Ectodermal cell (in vitro differentiated cells): ENCODE data around the gene VANGL1.

Experiments
- H3K27ac ChIP-seq: 2 replicates; pipeline ENCODE4 v1.7.0; 2013; ENCODE audit warnings: mild to moderate bottlenecking, low read depth, low read length; ENCODE audit not compliant: insufficient read depth, poor library complexity, severe bottlenecking
- H3K27me3 ChIP-seq: 2 replicates; pipeline ENCODE4 v1.7.0; 2013; ENCODE audit warnings: mild to moderate bottlenecking, low read length; ENCODE audit not compliant: insufficient read depth, control insufficient read depth, poor library complexity, severe bottlenecking
- H3K36me3 ChIP-seq: one replicate; pipeline ENCODE4 v1.7.0; 2013; ENCODE audit warnings: low read length; ENCODE audit not compliant: control insufficient read depth, insufficient read depth
- H3K4me1 ChIP-seq: one replicate; pipeline ENCODE4 v1.7.0; 2013; ENCODE audit warnings: low read length; ENCODE audit not compliant: control insufficient read depth, insufficient read depth
- H3K4me3 ChIP-seq: 2 replicates; pipeline ENCODE4 v1.7.0; 2013; ENCODE audit warnings: low read depth, low read length, control low read depth; ENCODE audit not compliant: insufficient read depth
- H3K9me3 ChIP-seq: 2 replicates; pipeline ENCODE4 v1.7.0; 2013; ENCODE audit warnings: mild to moderate bottlenecking, low read length, moderate library complexity; ENCODE audit not compliant: control insufficient read depth
- WGBS, 2 experiments: methylation state at CpG; one replicate each; pipeline ENCODE4 v1.1.7; 2013; ENCODE audit warnings: missing lambda C conversion rate in 2 of 2; 5-methylcytosine and 5-hydroxymethylcytosine counted together

Gene VANGL1

GRCh38 chr1:115652236-115652788, 10.5 kb downstream of the VANGL1 start:
- Histone ChIP-seq H3K4me3 (no peak overlapping the region), H3K4me1 (peaks cover 37% of the 10 kb centered on the region), H3K27me3 (peaks cover 8% of the 10 kb centered on the region), H3K9me3 (no peaks in the 10 kb centered on the region), H3K36me3 (no peaks in the 10 kb centered on the region), H3K27ac (no peak overlapping the region)
- WGBS, 2 experiments = 100% methylated on average over 1 to 2 of the region's 2 CpGs

- H3K4me1 ChIP-seq = peaks cover 29% of the 10 kb centered on the region
- no peaks in the 10 kb centered on the region for H3K9me3 ChIP-seq
- H3K27me3 ChIP-seq = no peaks in the 10 kb centered on the region
- H3K4me3 ChIP-seq = no peak overlapping the region
- H3K36me3 ChIP-seq = no peaks in the 10 kb centered on the region
- WGBS, 2 experiments = 90 to 91% methylated on average over 3 of the region's 3 CpGs
- H3K27ac ChIP-seq = no peak overlapping the region
Observed at GRCh38 chr1:115654125-115654524, 12.4 kb downstream of the VANGL1 start.

DNA sequence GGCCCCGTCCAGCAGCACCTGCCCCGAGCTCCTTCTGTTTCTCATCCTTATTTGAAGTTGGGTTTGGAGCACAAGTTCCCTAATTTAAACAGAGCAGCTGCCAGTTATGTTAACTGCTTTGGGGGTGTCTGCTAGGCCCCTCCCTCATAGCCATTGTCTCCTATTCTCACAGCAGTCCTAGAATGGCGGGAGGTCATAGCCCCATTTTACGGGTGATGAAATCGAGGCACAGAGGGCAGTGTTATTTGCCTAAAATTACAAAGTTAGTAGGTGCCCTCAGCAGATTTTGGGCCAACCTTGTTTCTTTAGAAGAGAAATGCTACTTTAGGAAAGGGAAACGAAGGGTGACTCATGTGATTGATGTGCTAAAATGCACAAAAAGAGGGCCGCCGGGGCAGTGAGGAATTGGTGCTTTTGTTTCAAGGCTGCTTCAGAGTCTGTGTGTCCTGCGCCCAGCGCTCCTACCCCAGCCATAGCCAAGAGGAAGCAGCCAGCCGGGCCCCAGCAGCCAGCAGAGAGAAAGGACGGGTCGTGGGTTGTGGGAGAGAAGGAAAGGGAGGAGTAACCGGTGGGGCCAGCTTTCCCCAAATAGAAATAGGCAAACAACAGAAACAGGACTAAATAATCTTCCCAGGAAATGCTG, 13.0 kb downstream of the VANGL1 start:
- no peaks in the 10 kb centered on the region for H3K9me3 ChIP-seq
- H3K4me1 ChIP-seq = peaks cover 23% of the 10 kb centered on the region
- no peak overlapping the region for H3K4me3 ChIP-seq
- no peaks in the 10 kb centered on the region for H3K27me3 ChIP-seq
- H3K36me3 ChIP-seq = no peaks in the 10 kb centered on the region
- WGBS, 2 experiments = 46 to 62% methylated on average over 11 to 14 of the region's 14 CpGs
- H3K27ac ChIP-seq = no peak overlapping the region

GRCh38 chr1:115655306-115655663, 13.5 kb downstream of the VANGL1 start:
- no peak overlapping the region for H3K27ac ChIP-seq
- no peak overlapping the region for H3K4me3 ChIP-seq
- H3K27me3 ChIP-seq = no peaks in the 10 kb centered on the region
- 90 to 93% methylated on average over 7 of the region's 7 CpGs for WGBS, 2 experiments
- peaks cover 18% of the 10 kb centered on the region for H3K4me1 ChIP-seq
- no peaks in the 10 kb centered on the region for H3K9me3 ChIP-seq
- no peaks in the 10 kb centered on the region for H3K36me3 ChIP-seq

GRCh38 chr1:115655916-115656315, 14.1 kb downstream of the VANGL1 start:
- Histone ChIP-seq H3K4me3 (no peak overlapping the region), H3K9me3 (no peaks in the 10 kb centered on the region), H3K27me3 (no peaks in the 10 kb centered on the region), H3K4me1 (peaks cover 12% of the 10 kb centered on the region), H3K27ac (no peak overlapping the region), H3K36me3 (no peaks in the 10 kb centered on the region)
- 86 to 97% methylated on average over 4 of the region's 4 CpGs for WGBS, 2 experiments

- H3K36me3 ChIP-seq = no peaks in the 10 kb centered on the region
- 89 to 93% methylated on average over 5 of the region's 5 CpGs for WGBS, 2 experiments
- H3K4me3 ChIP-seq = no peak overlapping the region
- no peaks in the 10 kb centered on the region for H3K9me3 ChIP-seq
- H3K27ac ChIP-seq = no peak overlapping the region
- H3K4me1 ChIP-seq = peaks cover 8% of the 10 kb centered on the region
- no peaks in the 10 kb centered on the region for H3K27me3 ChIP-seq
Observed at GRCh38 chr1:115656461-115657077, 14.8 kb downstream of the VANGL1 start.

DNA sequence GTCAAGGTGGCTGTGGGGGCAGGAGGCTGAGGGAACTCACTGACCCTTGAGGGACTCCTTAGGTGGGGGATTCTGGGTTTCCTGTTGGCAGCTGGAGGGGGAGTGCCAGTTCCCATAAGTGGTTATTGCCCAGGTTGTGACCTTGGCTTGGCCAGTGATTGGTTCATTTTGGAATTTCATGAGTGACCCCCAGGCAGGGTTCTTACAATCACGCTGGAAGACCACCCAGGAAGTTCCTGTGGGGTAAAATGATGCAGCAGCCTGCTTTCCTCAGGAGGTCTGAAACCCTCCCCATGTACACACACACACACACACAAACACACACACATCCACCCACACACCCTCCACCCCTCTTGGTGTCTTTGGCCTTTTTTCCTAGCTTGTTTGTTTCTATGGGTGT, 16.9 kb downstream of the VANGL1 start:
- Histone ChIP-seq H3K4me3 (no peak overlapping the region), H3K36me3 (no peaks in the 10 kb centered on the region), H3K4me1 (peaks cover 8% of the 10 kb centered on the region), H3K27me3 (no peaks in the 10 kb centered on the region), H3K27ac (no peak overlapping the region), H3K9me3 (no peaks in the 10 kb centered on the region)
- 85 to 92% methylated on average over 1 of the region's 1 CpG for WGBS, 2 experiments

DNA sequence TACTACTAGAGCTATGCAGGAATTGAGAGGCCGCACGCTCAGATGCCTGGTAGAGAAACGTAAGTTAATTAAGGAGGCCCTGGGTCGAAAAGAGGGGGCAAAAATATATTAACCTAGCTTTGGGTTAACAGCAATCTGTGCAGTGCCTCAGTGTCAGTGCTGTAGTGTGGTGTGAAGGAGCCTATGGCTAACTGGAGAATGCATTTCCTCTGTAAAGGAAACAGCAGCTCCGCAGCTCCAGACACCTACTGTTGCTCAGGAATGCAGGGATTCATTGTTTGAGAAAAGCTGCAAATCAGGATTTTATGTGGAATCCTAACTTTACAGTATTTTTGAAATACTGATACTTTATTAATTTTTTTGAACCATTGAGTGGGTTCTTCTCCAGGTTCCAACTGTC, 18.4 kb downstream of the VANGL1 start:
- no peaks in the 10 kb centered on the region for H3K4me1 ChIP-seq
- no peak overlapping the region for H3K27ac ChIP-seq
- no peaks in the 10 kb centered on the region for H3K27me3 ChIP-seq
- H3K4me3 ChIP-seq = no peak overlapping the region
- 89 to 92% methylated on average over 5 of the region's 5 CpGs for WGBS, 2 experiments
- H3K9me3 ChIP-seq = no peaks in the 10 kb centered on the region
- no peaks in the 10 kb centered on the region for H3K36me3 ChIP-seq

- H3K4me1 ChIP-seq = no peaks in the 10 kb centered on the region
- no peak overlapping the region for H3K4me3 ChIP-seq
- no peak overlapping the region for H3K27ac ChIP-seq
- no peaks in the 10 kb centered on the region for H3K36me3 ChIP-seq
- no peaks in the 10 kb centered on the region for H3K27me3 ChIP-seq
- H3K9me3 ChIP-seq = no peaks in the 10 kb centered on the region
- no CpG with 5 or more reads among the region's 1 CpG for WGBS, 2 experiments
Observed at GRCh38 chr1:115661157-115661556, 19.4 kb downstream of the VANGL1 start.

- Histone ChIP-seq H3K27ac (no peak overlapping the region), H3K27me3 (no peaks in the 10 kb centered on the region), H3K9me3 (no peaks in the 10 kb centered on the region), H3K4me1 (no peaks in the 10 kb centered on the region), H3K4me3 (no peak overlapping the region), H3K36me3 (no peaks in the 10 kb centered on the region)
- 92 to 95% methylated on average over 7 of the region's 7 CpGs for WGBS, 2 experiments
Observed at GRCh38 chr1:115665319-115666096, 23.7 kb downstream of the VANGL1 start.
